ENCODE data around the gene MACROD2. TPM values are rescaled to one million over a fixed set of nuclear protein-coding genes. Genes with fewer than 3 reads are reported as not detected.

MACROD2 gene
- total and polyA plus RNA-seq, 4 donors: 13.0 to 67.1 (median 20.7) TPM

DNA sequence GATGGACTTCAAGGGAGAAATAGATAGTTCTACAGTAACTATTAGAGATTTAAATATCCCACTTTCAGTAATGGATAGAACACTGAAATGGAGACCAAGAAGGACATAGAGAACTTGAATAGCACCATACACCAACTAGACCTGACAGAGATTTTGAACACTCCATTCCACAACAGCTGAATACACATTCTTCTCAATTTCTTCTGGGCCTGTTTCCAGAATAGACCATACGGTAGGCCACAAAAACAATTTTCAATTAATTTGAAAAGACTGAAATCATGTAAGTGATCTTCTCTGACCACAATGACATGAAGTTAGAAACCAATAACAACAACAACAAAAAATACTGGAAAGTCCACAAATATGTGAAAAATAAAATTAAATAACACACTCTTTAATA, 1321.2 kb downstream of the MACROD2 start:
- H3K36me3 ChIP-seq (ENCODE audit: control insufficient read depth in 4 of 4, insufficient read depth in 4 of 4, low read length in 4 of 4): no peaks in the 10 kb centered on the region
- ATAC-seq (ENCODE audit: insufficient read depth, low FRiP score) (no peak), DNase-seq (no peak)
- 71 to 82% methylated on average over 1 of the region's 1 CpG for WGBS, 2 donors
- no peaks in the 10 kb centered on the region for H3K27me3 ChIP-seq (ENCODE audit: control insufficient read depth in 3 of 3, insufficient read depth in 3 of 3, low read length in 2 of 3)
- H3K9ac ChIP-seq (ENCODE audit: insufficient read depth in 1 of 2, low read length in 2 of 2): no peak overlapping the region
- no peak overlapping the region for H3K4me3 ChIP-seq
- no peak overlapping the region for H3K27ac ChIP-seq (ENCODE audit: low read depth in 1 of 2, low read length in 1 of 2)
- no peaks in the 10 kb centered on the region for H3K9me3 ChIP-seq (ENCODE audit: control insufficient read depth in 4 of 4, insufficient read depth in 3 of 4, low read length in 3 of 4)
- TF ChIP-seq, protein P1, sequence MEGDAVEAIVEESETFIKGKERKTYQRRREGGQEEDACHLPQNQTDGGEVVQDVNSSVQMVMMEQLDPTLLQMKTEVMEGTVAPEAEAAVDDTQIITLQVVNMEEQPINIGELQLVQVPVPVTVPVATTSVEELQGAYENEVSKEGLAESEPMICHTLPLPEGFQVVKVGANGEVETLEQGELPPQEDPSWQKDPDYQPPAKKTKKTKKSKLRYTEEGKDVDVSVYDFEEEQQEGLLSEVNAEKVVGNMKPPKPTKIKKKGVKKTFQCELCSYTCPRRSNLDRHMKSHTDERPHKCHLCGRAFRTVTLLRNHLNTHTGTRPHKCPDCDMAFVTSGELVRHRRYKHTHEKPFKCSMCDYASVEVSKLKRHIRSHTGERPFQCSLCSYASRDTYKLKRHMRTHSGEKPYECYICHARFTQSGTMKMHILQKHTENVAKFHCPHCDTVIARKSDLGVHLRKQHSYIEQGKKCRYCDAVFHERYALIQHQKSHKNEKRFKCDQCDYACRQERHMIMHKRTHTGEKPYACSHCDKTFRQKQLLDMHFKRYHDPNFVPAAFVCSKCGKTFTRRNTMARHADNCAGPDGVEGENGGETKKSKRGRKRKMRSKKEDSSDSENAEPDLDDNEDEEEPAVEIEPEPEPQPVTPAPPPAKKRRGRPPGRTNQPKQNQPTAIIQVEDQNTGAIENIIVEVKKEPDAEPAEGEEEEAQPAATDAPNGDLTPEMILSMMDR (IDR thresholded peaks at IDR 0.05; ENCODE audit: control extremely low read depth, extremely low read depth): no peak
- no peaks in the 10 kb centered on the region for H3K4me1 ChIP-seq (ENCODE audit: control insufficient read depth in 5 of 5, insufficient read depth in 5 of 5, low read length in 5 of 5)

DNA sequence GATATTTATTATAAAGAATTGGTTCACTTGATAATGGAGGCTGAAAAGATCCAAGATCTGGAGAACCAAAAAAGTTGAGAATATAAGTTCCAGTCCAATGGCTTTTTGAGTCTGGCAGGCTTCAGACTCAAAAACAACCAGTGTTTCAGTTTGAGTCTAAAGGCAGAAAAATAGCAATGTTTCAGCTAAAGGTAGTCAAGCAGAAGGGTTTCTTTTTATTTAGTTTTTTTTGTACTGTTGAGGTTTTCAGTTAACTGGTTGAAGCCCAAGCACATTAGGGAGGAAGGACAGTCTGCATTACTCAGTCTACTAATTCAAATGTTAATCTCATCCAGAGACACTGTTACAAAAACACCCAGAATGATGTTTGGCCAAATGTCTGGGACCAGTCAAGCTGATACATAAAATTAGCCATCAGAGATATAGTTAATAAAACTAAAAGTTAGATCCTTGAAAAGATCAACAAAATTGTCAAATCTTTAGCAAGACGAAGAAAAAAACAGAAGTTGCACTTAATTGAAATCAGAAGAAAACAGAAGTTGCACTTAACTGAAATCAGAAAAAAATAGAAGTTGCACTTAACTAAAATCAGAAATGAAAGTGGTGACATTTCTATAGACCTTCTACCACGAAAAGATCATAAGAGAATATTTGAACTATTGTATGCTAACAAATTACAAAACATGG, 1322.4 kb downstream of the MACROD2 start:
- Histone ChIP-seq H3K9me3 (ENCODE audit: control insufficient read depth in 4 of 4, insufficient read depth in 3 of 4, low read length in 3 of 4) (no peaks in the 10 kb centered on the region), H3K36me3 (ENCODE audit: control insufficient read depth in 4 of 4, insufficient read depth in 4 of 4, low read length in 4 of 4) (no peaks in the 10 kb centered on the region), H3K4me3 (no peak overlapping the region), H3K27me3 (ENCODE audit: control insufficient read depth in 3 of 3, insufficient read depth in 3 of 3, low read length in 2 of 3) (no peaks in the 10 kb centered on the region), H3K4me1 (ENCODE audit: control insufficient read depth in 5 of 5, insufficient read depth in 5 of 5, low read length in 5 of 5) (no peaks in the 10 kb centered on the region), H3K9ac (ENCODE audit: insufficient read depth in 1 of 2, low read length in 2 of 2) (no peak overlapping the region), H3K27ac (ENCODE audit: low read depth in 1 of 2, low read length in 1 of 2) (no peak overlapping the region)
- ATAC-seq (ENCODE audit: insufficient read depth, low FRiP score): no peak
- no peak for DNase-seq
- TF ChIP-seq, protein P1 (IDR thresholded peaks at IDR 0.05; ENCODE audit: control extremely low read depth, extremely low read depth): no peak
- 49 to 71% methylated on average over 2 of the region's 2 CpGs for WGBS, 2 donors

DNA sequence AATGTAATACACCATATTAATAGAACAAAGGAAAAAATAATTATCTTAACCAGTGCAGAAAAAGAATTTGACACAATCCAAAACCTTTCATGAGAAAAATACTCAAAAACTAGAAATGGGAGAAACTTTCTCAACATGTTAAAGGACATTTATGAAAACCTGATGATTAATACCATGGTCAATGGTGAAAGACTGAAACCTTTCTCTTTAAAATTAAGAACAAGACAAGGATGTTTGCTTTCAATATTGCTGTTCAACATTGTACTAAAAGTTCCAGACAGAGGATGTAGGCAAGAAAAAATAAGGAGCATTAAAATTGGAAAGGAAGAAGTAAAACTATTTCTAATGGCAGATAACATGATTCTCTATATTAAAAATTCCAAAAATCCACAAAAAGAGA, 1323.4 kb downstream of the MACROD2 start:
- no peak overlapping the region for H3K4me3 ChIP-seq
- ATAC-seq (ENCODE audit: insufficient read depth, low FRiP score) (no peak), DNase-seq (no peak)
- H3K36me3 ChIP-seq (ENCODE audit: control insufficient read depth in 4 of 4, insufficient read depth in 4 of 4, low read length in 4 of 4): no peaks in the 10 kb centered on the region
- no peaks in the 10 kb centered on the region for H3K4me1 ChIP-seq (ENCODE audit: control insufficient read depth in 5 of 5, insufficient read depth in 5 of 5, low read length in 5 of 5)
- TF ChIP-seq, protein P1 (IDR thresholded peaks at IDR 0.05; ENCODE audit: control extremely low read depth, extremely low read depth): no peak
- H3K9me3 ChIP-seq (ENCODE audit: control insufficient read depth in 4 of 4, insufficient read depth in 3 of 4, low read length in 3 of 4): no peaks in the 10 kb centered on the region
- H3K27ac ChIP-seq (ENCODE audit: low read depth in 1 of 2, low read length in 1 of 2): no peak overlapping the region
- H3K27me3 ChIP-seq (ENCODE audit: control insufficient read depth in 3 of 3, insufficient read depth in 3 of 3, low read length in 2 of 3): no peaks in the 10 kb centered on the region
- H3K9ac ChIP-seq (ENCODE audit: insufficient read depth in 1 of 2, low read length in 2 of 2): no peak overlapping the region

DNA sequence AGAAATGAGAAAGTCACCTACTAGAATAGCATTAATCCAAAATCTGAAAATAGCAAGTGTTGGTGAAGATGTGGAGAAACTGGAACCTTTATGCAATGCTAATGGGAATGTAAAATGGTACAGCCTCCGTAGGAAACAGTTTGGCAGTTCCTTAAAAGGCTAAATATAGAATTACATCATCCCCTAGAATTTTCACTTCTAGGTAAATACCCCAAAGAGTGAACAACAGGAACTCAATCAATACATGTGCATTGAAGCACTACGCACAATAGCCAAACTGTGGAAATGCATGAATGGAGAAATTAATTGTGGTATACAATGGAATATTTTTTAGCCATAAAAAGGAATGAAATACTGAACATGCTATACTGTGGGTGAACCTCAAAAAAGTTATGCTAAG, 1324.1 kb downstream of the MACROD2 start:
- Histone ChIP-seq H3K9me3 (ENCODE audit: control insufficient read depth in 4 of 4, insufficient read depth in 3 of 4, low read length in 3 of 4) (no peaks in the 10 kb centered on the region), H3K36me3 (ENCODE audit: control insufficient read depth in 4 of 4, insufficient read depth in 4 of 4, low read length in 4 of 4) (no peaks in the 10 kb centered on the region), H3K4me3 (no peak overlapping the region), H3K4me1 (ENCODE audit: control insufficient read depth in 5 of 5, insufficient read depth in 5 of 5, low read length in 5 of 5) (no peaks in the 10 kb centered on the region), H3K9ac (ENCODE audit: insufficient read depth in 1 of 2, low read length in 2 of 2) (no peak overlapping the region), H3K27me3 (ENCODE audit: control insufficient read depth in 3 of 3, insufficient read depth in 3 of 3, low read length in 2 of 3) (no peaks in the 10 kb centered on the region), H3K27ac (ENCODE audit: low read depth in 1 of 2, low read length in 1 of 2) (no peak overlapping the region)
- ATAC-seq (ENCODE audit: insufficient read depth, low FRiP score) (no peak), DNase-seq (no peak)
- TF ChIP-seq, protein P1 (IDR thresholded peaks at IDR 0.05; ENCODE audit: control extremely low read depth, extremely low read depth): no peak
- WGBS, 2 donors: 65% methylated on average over 2 of the region's 2 CpGs

All from lung (tissue), 12 donors.